Measurements from ENCODE around the gene NCKAP5.

GRCh38 chr2:133241224-133241571, 327.1 kb downstream of the NCKAP5 start:
- TF ChIP-seq, protein P1, sequence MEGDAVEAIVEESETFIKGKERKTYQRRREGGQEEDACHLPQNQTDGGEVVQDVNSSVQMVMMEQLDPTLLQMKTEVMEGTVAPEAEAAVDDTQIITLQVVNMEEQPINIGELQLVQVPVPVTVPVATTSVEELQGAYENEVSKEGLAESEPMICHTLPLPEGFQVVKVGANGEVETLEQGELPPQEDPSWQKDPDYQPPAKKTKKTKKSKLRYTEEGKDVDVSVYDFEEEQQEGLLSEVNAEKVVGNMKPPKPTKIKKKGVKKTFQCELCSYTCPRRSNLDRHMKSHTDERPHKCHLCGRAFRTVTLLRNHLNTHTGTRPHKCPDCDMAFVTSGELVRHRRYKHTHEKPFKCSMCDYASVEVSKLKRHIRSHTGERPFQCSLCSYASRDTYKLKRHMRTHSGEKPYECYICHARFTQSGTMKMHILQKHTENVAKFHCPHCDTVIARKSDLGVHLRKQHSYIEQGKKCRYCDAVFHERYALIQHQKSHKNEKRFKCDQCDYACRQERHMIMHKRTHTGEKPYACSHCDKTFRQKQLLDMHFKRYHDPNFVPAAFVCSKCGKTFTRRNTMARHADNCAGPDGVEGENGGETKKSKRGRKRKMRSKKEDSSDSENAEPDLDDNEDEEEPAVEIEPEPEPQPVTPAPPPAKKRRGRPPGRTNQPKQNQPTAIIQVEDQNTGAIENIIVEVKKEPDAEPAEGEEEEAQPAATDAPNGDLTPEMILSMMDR (IDR thresholded peaks at IDR 0.05 in 4 of 5, conservative IDR thresholded peaks at IDR 0.05 in 1 of 5) = no peak
- no peak for TF ChIP-seq POLR2A (IDR thresholded peaks at IDR 0.05)
